ENCODE measurements around the gene GRIA1.

- no peak for TF ChIP-seq CTCF (IDR thresholded peaks at IDR 0.05)
- no peak for TF ChIP-seq POLR2A (IDR thresholded peaks at IDR 0.05)
Measured at GRCh38 chr5:153470736-153471135, 19.7 kb upstream of the GRIA1 start.
